CD4-positive, CD25-positive, alpha-beta regulatory T cell (primary cell): ENCODE results near the gene DLX3. TPM values are rescaled to one million over a fixed set of nuclear protein-coding genes. Genes with fewer than 3 reads are reported as not detected.

ENCODE experiments used
- ATAC-seq, 2 donors: fragments of 150-1000 bp; cut with Tn5 transposase; one replicate each; pipeline ENCODE4 v1.10.0; 2021; ENCODE audit warnings: low read depth in 2 of 2, moderate number of reproducible peaks in 2 of 2, moderate library complexity in 1 of 2
- DNase-seq, 3 donors: peaks; one replicate each; pipeline versions ENCODE4 v3.0.0 to v3.0.0-alpha.2; 2012 to 2022; ENCODE audit warnings: mixed read lengths in 1 of 3
- H3K27ac ChIP-seq: one replicate; pipeline ENCODE4 v1.7.0; 2013; ENCODE audit warnings: mild to moderate bottlenecking, low read length; ENCODE audit not compliant: insufficient read depth, poor library complexity, severe bottlenecking
- H3K27me3 ChIP-seq: one replicate; pipeline ENCODE4 v1.7.0; 2013; ENCODE audit warnings: low read length; ENCODE audit not compliant: control insufficient read depth, insufficient read depth
- H3K36me3 ChIP-seq: one replicate; pipeline ENCODE4 v1.7.0; 2013; ENCODE audit warnings: mild to moderate bottlenecking, low read length, moderate library complexity; ENCODE audit not compliant: control insufficient read depth, insufficient read depth
- H3K4me1 ChIP-seq: 2 replicates; pipeline ENCODE4 v1.7.0; 2013; ENCODE audit warnings: mild to moderate bottlenecking, low read length; ENCODE audit not compliant: insufficient read depth, control insufficient read depth, poor library complexity, severe bottlenecking
- H3K4me3 ChIP-seq: one replicate; pipeline ENCODE4 v1.7.0; 2013; ENCODE audit warnings: low read depth, mild to moderate bottlenecking, low read length, moderate library complexity
- H3K9me3 ChIP-seq, 2 experiments: 1 replicate in 1 of 2; 2 replicates in 1 of 2; pipeline ENCODE4 v1.7.0; 2013; ENCODE audit warnings: low read length in 2 of 2, mild to moderate bottlenecking in 1 of 2, moderate library complexity in 1 of 2; ENCODE audit not compliant: control insufficient read depth in 2 of 2
- H3K27ac Mint-ChIP-seq, 3 donors: one replicate each; pipeline ENCODE4 v1.8.0; 2020 to 2022; ENCODE audit warnings: mild to moderate bottlenecking in 3 of 3, mixed read lengths in 3 of 3, moderate library complexity in 2 of 3
- H3K27me3 Mint-ChIP-seq: one replicate; pipeline ENCODE4 v1.8.0; 2022; ENCODE audit warnings: mild to moderate bottlenecking, mixed read lengths
- H3K36me3 Mint-ChIP-seq: one replicate; pipeline ENCODE4 v1.8.0; 2020; ENCODE audit warnings: mixed read lengths
- H3K4me1 Mint-ChIP-seq, 4 donors: one replicate each; pipeline ENCODE4 v1.8.0; 2020 to 2022; ENCODE audit warnings: mixed read lengths in 4 of 4, mild to moderate bottlenecking in 1 of 4
- H3K4me3 Mint-ChIP-seq, 4 donors: one replicate each; pipeline ENCODE4 v1.8.0; 2020 to 2022; ENCODE audit warnings: mild to moderate bottlenecking in 4 of 4, mixed read lengths in 4 of 4, moderate library complexity in 3 of 4
- H3K9me3 Mint-ChIP-seq, 7 donors: one replicate each; pipeline ENCODE4 v1.8.0; 2020 to 2022; ENCODE audit warnings: mixed read lengths in 7 of 7, mild to moderate bottlenecking in 3 of 7, moderate library complexity in 2 of 7
- polyA plus RNA-seq, 4 donors: library from polyadenylated mRNA; unstranded; fragments of 300-500 nt; fragmentation: Illumina TruSeq; gene quantifications; one replicate each; pipeline ENCODE4 v1.2.3, GENCODE V29; 2021
- total RNA-seq: library from RNA; stranded (reverse); gene quantifications from one replicate; pipeline ENCODE4 v1.2.3, GENCODE V29; 2022

Gene DLX3
- total and polyA plus RNA-seq, 5 donors from 2014 or later, result 0.06 to 0.09 TPM; not detected in 3

DNA sequence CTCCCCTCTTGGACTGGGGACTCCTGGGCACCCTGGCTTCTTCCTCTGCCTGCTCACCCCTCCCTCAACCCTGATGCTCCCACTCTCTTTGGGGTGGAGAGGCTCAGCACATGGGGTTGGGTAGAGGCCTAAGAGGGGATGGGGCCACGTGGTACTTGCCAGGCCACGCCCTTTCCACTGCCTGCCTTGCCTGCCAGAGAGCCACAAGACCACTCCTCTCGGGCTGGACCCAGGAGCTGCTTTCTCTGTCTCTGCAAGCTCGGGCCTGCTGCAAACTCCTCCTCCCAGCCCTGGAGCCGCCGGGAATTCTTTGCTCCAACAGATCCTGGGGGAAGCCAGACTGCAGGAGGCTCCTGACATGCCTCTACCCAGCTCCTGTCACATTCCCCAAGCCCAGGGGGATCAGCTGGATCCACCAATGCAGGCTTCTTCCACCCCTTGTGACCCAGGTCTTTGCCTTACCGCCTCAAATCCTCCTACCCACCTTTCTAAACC is 14.3 kb downstream of the DLX3 start:
- no peak for DNase-seq
- ATAC-seq, result no peak
- Mint-ChIP-seq H3K27ac (no peak overlapping the region), H3K9me3 (peaks cover 0 to 2% (median 0%) of the 10 kb centered on the region in 7 donors), H3K4me1 (no peaks in the 10 kb centered on the region), H3K36me3 (no peaks in the 10 kb centered on the region), H3K4me3 (no peak overlapping the region), H3K27me3 (peaks cover 66% of the 10 kb centered on the region)
- no peaks in the 10 kb centered on the region for H3K9me3 ChIP-seq
- no peaks in the 10 kb centered on the region for H3K36me3 ChIP-seq
- H3K4me3 ChIP-seq, result no peak overlapping the region
- no peak overlapping the region for H3K27ac ChIP-seq
- H3K4me1 ChIP-seq, result no peaks in the 10 kb centered on the region
- peaks cover 7% of the 10 kb centered on the region for H3K27me3 ChIP-seq

DNA sequence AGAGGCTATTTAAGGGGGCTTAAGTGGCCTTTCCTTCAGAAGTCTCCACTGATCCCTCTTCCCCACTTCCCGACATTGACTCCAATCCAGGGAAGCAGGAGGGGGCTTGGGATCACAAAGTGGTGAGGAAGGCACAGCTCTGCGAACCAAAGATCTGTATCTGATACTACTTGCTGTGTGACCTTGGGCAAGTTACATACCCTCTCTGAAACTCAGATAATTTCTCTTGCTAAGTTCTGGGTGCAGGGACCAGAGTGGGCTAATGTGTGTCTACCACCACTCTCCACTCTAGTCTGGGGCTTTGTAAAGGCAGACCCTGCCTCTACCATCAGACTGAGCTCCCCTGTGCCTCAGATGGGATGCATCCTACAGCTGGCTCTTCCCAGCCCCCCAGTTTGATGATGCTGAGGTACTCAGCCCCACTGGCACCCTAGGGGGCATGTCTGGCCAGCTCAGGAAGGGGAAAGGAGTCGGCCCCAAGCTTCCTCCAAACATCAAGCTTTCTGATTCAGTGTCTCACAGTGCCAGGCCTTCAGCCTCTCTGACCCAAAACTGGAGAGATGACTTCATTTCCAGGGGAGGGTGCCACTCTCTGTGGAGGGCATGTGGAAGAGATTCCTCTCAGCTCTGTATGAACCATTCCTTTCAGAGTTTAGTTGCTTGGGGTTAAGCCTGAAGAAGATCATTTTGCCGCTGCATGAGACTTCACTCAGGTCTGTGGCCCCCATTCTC is 15.1 kb downstream of the DLX3 start:
- Mint-ChIP-seq H3K4me1 (no peaks in the 10 kb centered on the region), H3K4me3 (no peak overlapping the region), H3K27ac (no peak overlapping the region), H3K36me3 (no peaks in the 10 kb centered on the region), H3K9me3 (peaks cover 0 to 2% (median 0%) of the 10 kb centered on the region in 7 donors), H3K27me3 (peaks cover 71% of the 10 kb centered on the region)
- Histone ChIP-seq H3K27ac (no peak overlapping the region), H3K36me3 (no peaks in the 10 kb centered on the region), H3K4me1 (no peaks in the 10 kb centered on the region), H3K9me3 (no peaks in the 10 kb centered on the region), H3K4me3 (no peak overlapping the region), H3K27me3 (peaks cover 8% of the 10 kb centered on the region)
- DNase-seq (no peak), ATAC-seq (no peak)

- H3K27me3 Mint-ChIP-seq, result peaks cover 73% of the 10 kb centered on the region
- H3K4me1 ChIP-seq, result no peaks in the 10 kb centered on the region
- no peaks in the 10 kb centered on the region for H3K36me3 Mint-ChIP-seq
- no peak for DNase-seq
- H3K27ac Mint-ChIP-seq, result no peak overlapping the region
- no peaks in the 10 kb centered on the region for H3K36me3 ChIP-seq
- peaks cover 19% of the 10 kb centered on the region for H3K27me3 ChIP-seq
- peaks cover 0 to 2% (median 0%) of the 10 kb centered on the region in 7 donors for H3K9me3 Mint-ChIP-seq
- no peaks in the 10 kb centered on the region for H3K9me3 ChIP-seq
- H3K4me3 Mint-ChIP-seq, result no peak overlapping the region
- ATAC-seq, result no peak
- H3K4me1 Mint-ChIP-seq, result no peaks in the 10 kb centered on the region
- no peak overlapping the region for H3K27ac ChIP-seq
- no peak overlapping the region for H3K4me3 ChIP-seq
Measured at GRCh38 chr17:49978501-49978900, 16.5 kb downstream of the DLX3 start.

DNA sequence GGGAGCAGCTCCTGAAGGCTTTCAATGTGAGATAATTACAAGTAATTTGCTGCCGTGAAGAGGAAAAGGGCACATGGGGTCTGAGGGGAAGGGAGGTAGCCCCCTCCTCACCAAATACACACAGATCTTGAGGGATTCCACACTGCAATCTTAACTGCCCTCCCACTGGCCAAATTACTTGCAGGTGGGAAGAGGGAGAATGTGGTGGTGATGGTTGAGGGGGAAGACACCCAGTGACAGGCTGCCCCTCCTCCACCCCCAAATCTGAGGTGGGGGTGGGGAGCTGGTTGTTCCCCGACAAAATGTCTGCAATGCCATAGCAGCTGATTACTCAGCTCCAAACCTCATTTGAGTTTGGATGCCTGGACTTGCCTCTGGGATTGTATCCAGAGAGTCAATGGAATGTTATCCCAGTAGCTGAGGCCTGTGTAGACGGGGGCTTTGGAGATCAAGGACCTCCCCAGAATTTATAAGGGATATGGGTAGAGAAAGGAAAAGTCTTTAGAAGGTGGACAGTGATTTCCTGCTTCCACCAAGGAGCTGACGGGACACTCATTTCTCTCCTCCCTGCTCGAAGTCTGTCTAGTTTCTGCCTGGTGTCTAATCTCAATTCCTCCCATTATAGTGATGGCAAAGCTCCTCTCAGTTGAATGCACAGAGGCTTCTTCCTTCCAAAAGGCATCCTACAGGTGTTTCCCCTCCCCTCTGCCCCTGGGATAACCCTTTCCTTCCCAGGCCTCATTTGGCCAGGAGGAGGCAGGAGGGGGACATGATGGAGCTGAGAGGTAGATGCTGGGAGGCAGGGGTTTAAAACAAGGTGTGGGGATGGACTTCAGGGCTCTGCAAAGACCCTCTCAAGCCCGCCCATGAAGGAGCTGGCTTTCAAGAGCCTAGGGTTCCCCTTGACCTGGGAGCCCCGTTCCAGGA is 17.3 kb downstream of the DLX3 start:
- no peaks in the 10 kb centered on the region for H3K36me3 ChIP-seq
- no peak overlapping the region for H3K4me3 ChIP-seq
- H3K27ac Mint-ChIP-seq, result no peak overlapping the region
- no peaks in the 10 kb centered on the region for H3K36me3 Mint-ChIP-seq
- ATAC-seq (no peak), DNase-seq (no peak)
- no peak overlapping the region for H3K27ac ChIP-seq
- no peak overlapping the region for H3K4me3 Mint-ChIP-seq
- H3K27me3 ChIP-seq, result peaks cover 23% of the 10 kb centered on the region
- H3K27me3 Mint-ChIP-seq, result peaks cover 78% of the 10 kb centered on the region
- peaks cover 0 to 2% (median 0%) of the 10 kb centered on the region in 7 donors for H3K9me3 Mint-ChIP-seq
- peaks cover 0 to 6% (median 0%) of the 10 kb centered on the region in 4 donors for H3K4me1 Mint-ChIP-seq
- peaks cover 3% of the 10 kb centered on the region for H3K4me1 ChIP-seq
- no peaks in the 10 kb centered on the region for H3K9me3 ChIP-seq

DNA sequence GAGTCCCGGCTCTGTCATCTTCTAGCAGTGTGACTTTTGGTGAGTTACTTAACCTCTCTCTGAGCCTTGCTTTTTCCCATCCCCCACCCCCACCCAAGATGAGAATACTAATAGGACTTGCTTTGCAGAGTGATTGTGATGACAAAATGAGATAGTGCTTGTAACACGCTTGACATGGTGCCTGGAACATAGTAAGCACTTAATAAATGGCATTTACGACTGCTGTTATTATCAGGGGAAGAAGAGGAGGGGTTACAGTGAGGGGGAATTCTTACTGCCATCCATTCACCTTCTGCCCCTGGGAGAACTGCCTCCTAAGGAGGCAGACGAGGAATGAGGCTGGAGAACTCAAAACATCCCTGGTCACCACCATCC is 18.2 kb downstream of the DLX3 start:
- H3K9me3 ChIP-seq, result no peaks in the 10 kb centered on the region
- H3K27me3 ChIP-seq, result peaks cover 20% of the 10 kb centered on the region
- Mint-ChIP-seq H3K27ac (no peak overlapping the region), H3K36me3 (no peaks in the 10 kb centered on the region), H3K9me3 (peaks cover 0 to 2% (median 0%) of the 10 kb centered on the region in 7 donors), H3K4me1 (peaks cover 0 to 10% (median under 1%) of the 10 kb centered on the region in 4 donors), H3K27me3 (peaks cover 81% of the 10 kb centered on the region), H3K4me3 (no peak overlapping the region)
- DNase-seq, result no peak
- H3K4me3 ChIP-seq, result no peak overlapping the region
- H3K4me1 ChIP-seq, result peaks cover 12% of the 10 kb centered on the region
- H3K36me3 ChIP-seq, result no peaks in the 10 kb centered on the region
- H3K27ac ChIP-seq, result no peak overlapping the region
- no peak for ATAC-seq

GRCh38 chr17:49976163-49976827 is 18.7 kb downstream of the DLX3 start:
- no peak for DNase-seq

DNA sequence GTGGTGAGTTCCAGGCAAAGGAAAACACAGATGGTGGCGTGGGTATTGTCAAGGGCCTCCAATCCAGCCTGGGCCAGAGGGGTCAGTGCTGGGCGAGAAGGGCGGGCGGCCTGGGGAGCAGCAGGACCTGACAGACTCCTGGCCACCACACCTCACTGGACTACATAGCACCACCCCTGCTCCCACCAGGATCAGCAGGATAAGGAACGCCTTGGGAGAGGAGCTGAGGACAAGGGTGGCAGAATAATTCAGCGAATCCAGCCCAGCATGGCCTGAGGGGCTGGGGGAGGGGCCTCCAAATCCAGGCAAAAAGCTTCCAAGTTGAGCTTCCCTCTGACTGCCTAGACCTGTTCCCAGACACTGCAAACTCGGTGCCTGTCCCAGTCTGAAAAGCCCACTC is 19.5 kb downstream of the DLX3 start:
- no peak overlapping the region for H3K4me3 Mint-ChIP-seq
- DNase-seq (no peak), ATAC-seq (no peak)
- peaks cover 0 to 23% (median 4%) of the 10 kb centered on the region in 4 donors for H3K4me1 Mint-ChIP-seq
- Histone ChIP-seq H3K27me3 (peaks cover 27% of the 10 kb centered on the region), H3K9me3 (no peaks in the 10 kb centered on the region), H3K4me3 (no peak overlapping the region), H3K27ac (no peak overlapping the region), H3K36me3 (no peaks in the 10 kb centered on the region), H3K4me1 (peaks cover 12% of the 10 kb centered on the region)
- H3K9me3 Mint-ChIP-seq, result peaks cover 0 to 5% (median 0%) of the 10 kb centered on the region in 7 donors
- H3K27ac Mint-ChIP-seq, result no peak overlapping the region
- H3K36me3 Mint-ChIP-seq, result no peaks in the 10 kb centered on the region
- peaks cover 84% of the 10 kb centered on the region for H3K27me3 Mint-ChIP-seq

More at GRCh38 chr17:49976163-49976827, 18.7 kb downstream of the DLX3 start:
- H3K27me3 ChIP-seq, result peaks cover 20% of the 10 kb centered on the region
- peaks cover 0 to 15% (median 3%) of the 10 kb centered on the region in 4 donors for H3K4me1 Mint-ChIP-seq
- H3K27ac Mint-ChIP-seq, result no peak overlapping the region
- H3K36me3 ChIP-seq, result no peaks in the 10 kb centered on the region
- no peaks in the 10 kb centered on the region for H3K9me3 ChIP-seq
- peaks cover 12% of the 10 kb centered on the region for H3K4me1 ChIP-seq
- peaks cover 0 to 2% (median 0%) of the 10 kb centered on the region in 7 donors for H3K9me3 Mint-ChIP-seq
- H3K4me3 Mint-ChIP-seq, result no peak overlapping the region
- no peak overlapping the region for H3K4me3 ChIP-seq
- no peak overlapping the region for H3K27ac ChIP-seq
- ATAC-seq, result no peak
- peaks cover 81% of the 10 kb centered on the region for H3K27me3 Mint-ChIP-seq
- H3K36me3 Mint-ChIP-seq, result no peaks in the 10 kb centered on the region
